H1 (cell line): ENCODE results near the gene MAP9. TPM values are rescaled to one million over a fixed set of nuclear protein-coding genes. Genes with fewer than 3 reads are reported as not detected.

Experiments
- CTCF ChIA-PET: fragments of 300-600 bp; sonication (Branson Sonifier 250); formaldehyde crosslinking; loops from one replicate; lab custom pipeline; 2021; ENCODE audit not compliant: partially characterized antibody; lab: Charles Lee
- POLR2A ChIA-PET: fragments of 300-600 bp; sonication (Branson Sonifier 250); formaldehyde crosslinking; loops from one replicate; lab custom pipeline; 2021; ENCODE audit warnings: inconsistent platforms; ENCODE audit not compliant: partially characterized antibody; lab: Charles Lee
- DNase-seq, 2 experiments: peaks; one replicate each; pipeline versions ENCODE4 v3.0.0 to v3.0.0-alpha.2; 2010 to 2022; ENCODE audit warnings: low spot score in 2 of 2, low read depth in 1 of 2, mixed read lengths in 1 of 2
- FAIRE-seq: peaks from 2 replicates; lab custom pipeline; 2011; peaks lifted over from hg19 to GRCh38; lab: Jason Lieb, UNC
- H2AFZ ChIP-seq: 2 replicates; pipeline ENCODE4 v1.8.1; 2012; ENCODE audit warnings: low read length, inconsistent platforms
- H2AK5ac ChIP-seq: 2 replicates; pipeline ENCODE4 v1.6.1; 2013; ENCODE audit warnings: low read depth, low read length
- H2BK120ac ChIP-seq: replicated peaks from 2 replicates; pipeline ENCODE3; 2013; ENCODE audit warnings: low read depth, low read length, inconsistent platforms
- H2BK12ac ChIP-seq: 2 replicates; pipeline ENCODE4 v1.6.1; 2013; ENCODE audit warnings: low read depth, low read length
- H2BK15ac ChIP-seq: 2 replicates; pipeline ENCODE4 v1.6.1; 2013; ENCODE audit warnings: low read length
- H2BK20ac ChIP-seq: 2 replicates; pipeline ENCODE4 v1.6.1; 2013; ENCODE audit warnings: low read length
- H2BK5ac ChIP-seq: 2 replicates; pipeline ENCODE4 v1.6.1; 2013; ENCODE audit warnings: low read depth, low read length
- H3K14ac ChIP-seq: 2 replicates; pipeline ENCODE4 v1.6.1; 2013; ENCODE audit warnings: inconsistent platforms; ENCODE audit not compliant: insufficient read length
- H3K18ac ChIP-seq: 2 replicates; pipeline ENCODE4 v1.6.1; 2013; ENCODE audit warnings: low read length; ENCODE audit errors: extremely low read depth
- H3K23ac ChIP-seq: 2 replicates; pipeline ENCODE4 v1.6.1; 2013; ENCODE audit warnings: inconsistent platforms; ENCODE audit not compliant: insufficient read length
- H3K23me2 ChIP-seq: 2 replicates; pipeline ENCODE4 v1.6.1; 2013; ENCODE audit warnings: low read depth, low read length
- H3K27ac ChIP-seq: 2 replicates; pipeline ENCODE4 v1.6.1; 2011; ENCODE audit warnings: low read depth, low read length, inconsistent platforms
- H3K27me3 ChIP-seq, 4 experiments: replicated peaks in 1 of 4; 1 replicate in 1 of 4; 2 replicates in 3 of 4; pipeline versions ENCODE4 v1.6.1 to v1.8.1; 2011 to 2013; ENCODE audit warnings: low read length in 3 of 4, mild to moderate bottlenecking in 3 of 4, inconsistent platforms in 2 of 4, mixed read lengths in 2 of 4, moderate library complexity in 1 of 4; ENCODE audit not compliant: control insufficient read depth in 3 of 4, insufficient read depth in 3 of 4; ENCODE audit errors: extremely low read depth in 1 of 4
- H3K36me3 ChIP-seq, 4 experiments: 2 replicates each; pipeline versions ENCODE4 v1.6.1 to v1.8.1; 2011 to 2013; ENCODE audit warnings: mild to moderate bottlenecking in 4 of 4, low read length in 3 of 4, moderate library complexity in 2 of 4, control low read depth in 1 of 4, inconsistent platforms in 1 of 4; ENCODE audit not compliant: insufficient read depth in 4 of 4, control insufficient read depth in 2 of 4
- H3K4ac ChIP-seq: replicated peaks from 2 replicates; pipeline ENCODE3; 2013; ENCODE audit warnings: low read length, low read depth, mixed read lengths, inconsistent platforms; ENCODE audit not compliant: insufficient read length
- H3K4me1 ChIP-seq, 4 experiments: replicated peaks in 1 of 4; 1 replicate in 1 of 4; 2 replicates in 3 of 4; pipeline versions ENCODE4 v1.6.1 to v1.8.1; 2011 to 2013; ENCODE audit warnings: low read length in 3 of 4, inconsistent platforms in 2 of 4, mixed read lengths in 1 of 4; ENCODE audit not compliant: insufficient read depth in 4 of 4, control insufficient read depth in 3 of 4
- H3K4me2 ChIP-seq, 2 experiments: 2 replicates each; pipeline versions ENCODE4 v1.6.1 to v1.8.1; 2011 to 2013; ENCODE audit warnings: low read depth in 2 of 2, low read length in 2 of 2, control low read depth in 1 of 2, inconsistent platforms in 1 of 2, mild to moderate bottlenecking in 1 of 2; ENCODE audit not compliant: insufficient read depth in 1 of 2
- H3K4me3 ChIP-seq, 4 experiments: fragments of 200-600, 300-600 bp in 1 of 4; sonication (generic), shearing (Covaris generic), sonication (Bioruptor Twin) in 1 of 4; 2 replicates each; pipeline versions ENCODE4 v1.5.1 to v1.8.1; 2011 to 2016; ENCODE audit warnings: low read length in 4 of 4, low read depth in 3 of 4, control low read depth in 2 of 4, inconsistent platforms in 2 of 4, mild to moderate bottlenecking in 2 of 4, mixed read lengths in 1 of 4, moderate library complexity in 1 of 4; ENCODE audit not compliant: insufficient read depth in 2 of 4; ENCODE audit errors: extremely low read depth in 1 of 4
- H3K56ac ChIP-seq: replicated peaks from 2 replicates; pipeline ENCODE3; 2013; ENCODE audit warnings: low read depth, mild to moderate bottlenecking, mixed read lengths, low read length, inconsistent platforms; ENCODE audit not compliant: insufficient read length
- H3K79me1 ChIP-seq: 2 replicates; pipeline ENCODE4 v1.6.1; 2013; ENCODE audit warnings: low read depth, low read length, control low read depth
- H3K79me2 ChIP-seq, 2 experiments: 2 replicates each; pipeline versions ENCODE4 v1.6.1 to v1.8.1; 2012 to 2013; ENCODE audit warnings: low read length in 2 of 2, mild to moderate bottlenecking in 2 of 2, inconsistent platforms in 1 of 2; ENCODE audit not compliant: insufficient read depth in 2 of 2, control insufficient read depth in 1 of 2
- H3K9ac ChIP-seq, 4 experiments: replicated peaks in 1 of 4; 1 replicate in 1 of 4; 2 replicates in 3 of 4; pipeline versions ENCODE4 v1.6.1 to v1.8.1; 2011 to 2013; ENCODE audit warnings: low read depth in 3 of 4, low read length in 3 of 4, control low read depth in 2 of 4, mild to moderate bottlenecking in 2 of 4, moderate library complexity in 2 of 4, inconsistent platforms in 1 of 4; ENCODE audit errors: extremely low read depth in 1 of 4
- H3K9me3 ChIP-seq, 2 experiments: 2 replicates each; pipeline versions ENCODE4 v1.6.1 to v1.8.1; 2012 to 2013; ENCODE audit warnings: mild to moderate bottlenecking in 2 of 2, moderate library complexity in 2 of 2, control low read depth in 1 of 2, inconsistent platforms in 1 of 2, low read depth in 1 of 2, low read length in 1 of 2, mixed read lengths in 1 of 2; ENCODE audit not compliant: insufficient read depth in 2 of 2
- H4K20me1 ChIP-seq, 2 experiments: replicated peaks in 1 of 2; 2 replicates each; pipeline versions ENCODE3 to v1.8.1; 2011 to 2013; ENCODE audit warnings: inconsistent platforms in 2 of 2, low read length in 2 of 2, mild to moderate bottlenecking in 1 of 2; ENCODE audit not compliant: insufficient read depth in 2 of 2, control insufficient read depth in 1 of 2
- H4K5ac ChIP-seq: 2 replicates; pipeline ENCODE4 v1.6.1; 2013; ENCODE audit warnings: low read length, low read depth, mixed read lengths, inconsistent platforms; ENCODE audit not compliant: insufficient read length
- H4K8ac ChIP-seq: 2 replicates; pipeline ENCODE4 v1.8.0; 2013; ENCODE audit warnings: mild to moderate bottlenecking, moderate library complexity, low read length, inconsistent platforms; ENCODE audit not compliant: insufficient read depth; ENCODE audit errors: extremely low read depth
- H4K91ac ChIP-seq: replicated peaks from 2 replicates; pipeline ENCODE3; 2013; ENCODE audit warnings: low read length, mixed read lengths, inconsistent platforms; ENCODE audit not compliant: insufficient read length
- ATF2 ChIP-seq: IDR thresholded peaks from 2 replicates; pipeline ENCODE4 v1.6.1; 2012; ENCODE audit warnings: low read length, inconsistent platforms
- CTBP2 ChIP-seq: IDR thresholded peaks from 2 replicates; pipeline ENCODE4 v1.7.0; 2011; ENCODE audit warnings: borderline replicate concordance, mild to moderate bottlenecking, moderate library complexity, mixed read lengths, low read length; ENCODE audit not compliant: insufficient read depth, insufficient read length
- EP300 ChIP-seq, 2 experiments: IDR thresholded peaks; 1 replicate in 1 of 2; 2 replicates in 1 of 2; pipeline ENCODE4 v1.6.1; 2011 to 2012; ENCODE audit warnings: low read depth in 2 of 2, low read length in 2 of 2, mild to moderate bottlenecking in 2 of 2, borderline replicate concordance in 1 of 2, inconsistent platforms in 1 of 2, moderate library complexity in 1 of 2
- FOSL1 ChIP-seq: IDR thresholded peaks from 2 replicates; pipeline ENCODE4 v1.6.1; 2011; ENCODE audit warnings: mild to moderate bottlenecking, low read depth, low read length, moderate library complexity; ENCODE audit not compliant: insufficient read depth
- NRF1 ChIP-seq: IDR thresholded peaks from 2 replicates; pipeline ENCODE4 v1.6.1; 2011; ENCODE audit warnings: mild to moderate bottlenecking, low read depth, low read length, improper control_type of control experiment
- SAP30 ChIP-seq: fragments of 300-600 bp; sonication (generic); IDR thresholded peaks from 2 replicates; pipeline ENCODE4 v1.7.1; 2012; ENCODE audit warnings: low read length, moderate library complexity, mild to moderate bottlenecking, inconsistent platforms; ENCODE audit not compliant: insufficient read depth, insufficient replicate concordance
- SRF ChIP-seq: IDR thresholded peaks from 2 replicates; pipeline ENCODE4 v1.6.1; 2011; ENCODE audit warnings: mild to moderate bottlenecking, low read depth, low read length, moderate library complexity
- TCF12 ChIP-seq: IDR thresholded peaks from 2 replicates; pipeline ENCODE4 v1.6.1; 2011; ENCODE audit warnings: low read depth, mild to moderate bottlenecking, low read length
- YY1 ChIP-seq: IDR thresholded peaks from 2 replicates; pipeline ENCODE4 v1.6.1; 2011; ENCODE audit warnings: low read depth, mild to moderate bottlenecking, low read length
- WGBS, 2 experiments: shearing (Covaris generic) in 1 of 2; methylation state at CpG; one replicate each; pipeline versions ENCODE4 v1.1.6 to v1.1.7; 2013 to 2015; ENCODE audit warnings: low lambda C conversion rate in 2 of 2, mixed read lengths in 2 of 2, inconsistent platforms in 1 of 2, low coverage in 1 of 2, missing lambda C conversion rate in 1 of 2; ENCODE audit not compliant: insufficient replicate concordance in 2 of 2, insufficient coverage in 1 of 2, insufficient read length in 1 of 2; ENCODE audit errors: extremely low coverage in 1 of 2, missing lambda C conversion rate in 1 of 2; 5-methylcytosine and 5-hydroxymethylcytosine counted together
- polyA plus RNA-seq, 7 experiments: library from polyadenylated mRNA; depleted of rRNA in 3 of 7; stranded (reverse) in 5 of 7; unstranded in 2 of 7; fragments of >200 nt in 5 of 7; fragments of 200-250 nt in 2 of 7; gene quantifications; 1 replicate in 5 of 7; 2 replicates in 1 of 7; 4 replicates in 1 of 7; pipeline versions ENCODE4 v1.2.1 to v1.2.3, GENCODE V29; 2011 to 2013; ENCODE audit warnings: missing spikeins in 2 of 7, mixed read lengths in 2 of 7
- total RNA-seq: library from RNA; stranded (reverse); fragmentation: NEBNext Ultra II Directional; extraction: Animal tissue kit (Norgen Biotek cat#: 25700); gene quantifications from 2 replicates; pipeline ENCODE4 v1.2.1, GENCODE V29; 2021

Gene MAP9
- total and polyA plus RNA-seq, 2 of the 8 experiments (the other 6 are each of a cell fraction or from before 2014, with no cell fraction given): 2.1 to 18.9 TPM

GRCh38 chr4:155307731-155308277 is 69.0 kb downstream of the MAP9 start:
- TF ChIP-seq ATF2: no peak
- no peak for TF ChIP-seq FOSL1
- no peak for TF ChIP-seq YY1
- TF ChIP-seq EP300 (IDR thresholded peaks at IDR 0.05; ENCODE audit: borderline replicate concordance in 1 of 2, low read depth in 2 of 2, low read length in 2 of 2): no peak
- no peak for TF ChIP-seq NRF1
- no peak for TF ChIP-seq SAP30
- TF ChIP-seq CTBP2: no peak
- no peak for TF ChIP-seq SRF
- no peak for TF ChIP-seq TCF12
- 98% methylated on average over 4 of the region's 4 CpGs; no CpG with 5 or more reads in 1 of the 2 experiments for WGBS, 2 experiments
- no peak overlapping the region for H2BK120ac ChIP-seq
- H2AK5ac ChIP-seq: no peak overlapping the region
- H3K27ac ChIP-seq: no peak overlapping the region
- no peak overlapping the region for H2BK20ac ChIP-seq
- H4K8ac ChIP-seq: no peak overlapping the region
- H4K5ac ChIP-seq: no peak overlapping the region
- no peaks in the 10 kb centered on the region for H3K36me3 ChIP-seq
- H4K91ac ChIP-seq: no peak overlapping the region
- H3K79me1 ChIP-seq: no peaks in the 10 kb centered on the region
- ChIA-PET CTCF (no interaction called here), POLR2A (no interaction called here)
- DNase-seq (no peak), FAIRE-seq (no peak)
- H3K23ac ChIP-seq: no peak overlapping the region
- no peak overlapping the region for H3K18ac ChIP-seq
- no peaks in the 10 kb centered on the region for H3K79me2 ChIP-seq
- no peaks in the 10 kb centered on the region for H3K4me1 ChIP-seq
- no peak overlapping the region for H3K4me2 ChIP-seq
- no peak overlapping the region for H3K4ac ChIP-seq
- no peaks in the 10 kb centered on the region for H3K9me3 ChIP-seq
- H3K27me3 ChIP-seq: no peaks in the 10 kb centered on the region
- H3K14ac ChIP-seq: no peak overlapping the region
- 0 out of 2 replicates have a peak overlapping the region, but pooled peaks have one; percentile 70 for H2AFZ ChIP-seq
- no peaks in the 10 kb centered on the region for H4K20me1 ChIP-seq
- H2BK5ac ChIP-seq: no peak overlapping the region
- no peaks in the 10 kb centered on the region for H3K23me2 ChIP-seq
- H2BK15ac ChIP-seq: no peak overlapping the region
- H3K4me3 ChIP-seq: no peak overlapping the region
- peak overlapping the region in 1 of 4 experiments; percentile 13; a peak in 1 of 7 replicates for H3K9ac ChIP-seq
- no peak overlapping the region for H3K56ac ChIP-seq
- H2BK12ac ChIP-seq: no peak overlapping the region
